Rectal smooth muscle tissue (tissue), 1 donor: ENCODE measurements around the gene CRYBG2.

Experiments used
- H3K27ac ChIP-seq: one replicate; pipeline ENCODE4 v1.7.0; 2013; ENCODE audit warnings: low read depth, low read length, inconsistent platforms
- H3K27me3 ChIP-seq: one replicate; pipeline ENCODE4 v1.7.0; 2013; ENCODE audit warnings: low read length; ENCODE audit not compliant: control insufficient read depth, insufficient read depth
- H3K36me3 ChIP-seq: one replicate; pipeline ENCODE4 v1.7.0; 2013; ENCODE audit warnings: low read length; ENCODE audit not compliant: control insufficient read depth, insufficient read depth
- H3K4me1 ChIP-seq: one replicate; pipeline ENCODE4 v1.7.0; 2013; ENCODE audit warnings: low read length; ENCODE audit not compliant: control insufficient read depth, insufficient read depth
- H3K4me3 ChIP-seq: one replicate; pipeline ENCODE4 v1.7.0; 2013; ENCODE audit warnings: low read length
- H3K9ac ChIP-seq: one replicate; pipeline ENCODE4 v1.7.0; 2013; ENCODE audit warnings: low read length

Gene CRYBG2

DNA sequence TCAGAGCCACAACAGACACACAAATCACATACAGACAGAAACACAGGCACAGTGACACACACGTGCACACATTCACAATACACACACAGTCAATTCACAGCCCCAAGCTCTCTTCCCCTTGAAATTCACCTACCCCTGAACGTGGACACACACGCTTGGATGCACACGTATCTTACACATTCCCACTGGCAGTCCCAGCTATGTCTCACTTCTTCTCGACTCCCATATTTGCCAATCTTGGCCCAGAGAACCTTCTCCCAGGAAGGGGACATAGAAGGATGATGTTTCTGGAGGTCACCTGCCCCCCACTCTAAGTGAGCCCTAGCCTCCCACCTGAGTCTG lies 1.6 kb downstream of the CRYBG2 start:
- no peaks in the 10 kb centered on the region for H3K4me1 ChIP-seq
- H3K27ac ChIP-seq = no peak overlapping the region
- no peaks in the 10 kb centered on the region for H3K36me3 ChIP-seq
- H3K9ac ChIP-seq = no peak overlapping the region
- H3K27me3 ChIP-seq = no peaks in the 10 kb centered on the region
- H3K4me3 ChIP-seq = no peak overlapping the region

DNA sequence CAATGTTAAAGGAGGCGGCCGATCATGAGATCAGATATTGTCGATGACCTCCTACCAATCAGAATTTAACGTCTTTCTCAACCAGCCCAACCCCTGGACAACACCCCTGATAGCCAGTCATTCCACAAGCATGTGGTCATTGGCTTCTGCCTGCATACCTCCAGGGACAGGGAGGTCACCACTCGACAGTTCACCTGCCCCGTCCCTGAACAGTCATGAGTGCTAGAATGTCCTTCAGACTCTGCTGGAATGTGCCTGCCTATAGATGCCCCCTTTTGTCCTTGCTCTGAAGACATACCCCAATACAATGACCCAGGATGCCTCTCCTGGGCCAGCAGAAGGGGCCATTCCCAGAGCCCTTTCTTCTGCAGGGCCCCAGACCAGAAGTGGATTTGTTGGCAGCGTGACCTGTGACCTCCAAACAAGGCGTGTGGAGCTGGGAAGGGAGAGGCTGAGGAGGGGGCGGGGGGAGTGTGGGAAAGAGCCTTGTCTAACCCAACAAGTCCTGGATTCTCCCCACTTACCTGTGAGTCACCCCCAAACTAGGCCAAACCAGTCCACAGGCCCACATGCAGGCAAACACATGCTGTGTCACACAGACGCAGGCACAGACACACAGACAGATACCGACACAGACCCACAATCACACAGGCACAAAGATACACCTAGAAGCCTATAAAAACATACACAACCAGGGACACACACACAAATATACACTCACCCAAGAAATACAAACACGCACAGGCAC lies 2.2 kb downstream of the CRYBG2 start:
- no peak overlapping the region for H3K9ac ChIP-seq
- no peaks in the 10 kb centered on the region for H3K27me3 ChIP-seq
- no peak overlapping the region for H3K27ac ChIP-seq
- no peak overlapping the region for H3K4me3 ChIP-seq
- no peaks in the 10 kb centered on the region for H3K36me3 ChIP-seq
- H3K4me1 ChIP-seq = no peaks in the 10 kb centered on the region

GRCh38 chr1:26350701-26351589 lies 3.0 kb downstream of the CRYBG2 start:
- Histone ChIP-seq H3K4me1 (no peaks in the 10 kb centered on the region), H3K27ac (no peak overlapping the region), H3K4me3 (no peak overlapping the region), H3K27me3 (no peaks in the 10 kb centered on the region), H3K36me3 (no peaks in the 10 kb centered on the region), H3K9ac (no peak overlapping the region)

- no peak overlapping the region for H3K4me3 ChIP-seq
Observed at GRCh38 chr1:26350343-26350700, 3.6 kb downstream of the CRYBG2 start.

DNA sequence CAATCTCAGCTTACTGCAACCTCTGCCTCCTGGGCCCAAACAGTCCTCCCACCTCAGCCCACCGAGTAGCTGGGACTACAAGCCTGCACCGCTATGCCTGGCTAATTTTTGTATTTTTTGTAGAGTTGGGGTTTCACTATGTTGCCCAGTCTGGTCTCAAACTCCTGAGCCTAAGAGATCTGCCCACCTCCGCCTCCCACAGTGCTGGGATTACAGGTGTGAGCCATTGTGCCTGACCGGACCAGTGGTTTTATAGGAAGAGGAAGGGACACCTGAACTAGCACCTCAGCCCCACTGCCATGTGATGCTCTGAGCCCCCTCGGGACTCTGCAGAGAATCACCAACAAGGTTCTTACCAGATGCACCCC lies 4.1 kb downstream of the CRYBG2 start:
- Histone ChIP-seq H3K4me3 (no peak overlapping the region), H3K27ac (no peak overlapping the region), H3K27me3 (no peaks in the 10 kb centered on the region), H3K4me1 (no peaks in the 10 kb centered on the region), H3K9ac (no peak overlapping the region), H3K36me3 (no peaks in the 10 kb centered on the region)

More at GRCh38 chr1:26350343-26350700, 3.6 kb downstream of the CRYBG2 start:
- Histone ChIP-seq H3K27ac (no peak overlapping the region), H3K4me1 (no peaks in the 10 kb centered on the region), H3K27me3 (no peaks in the 10 kb centered on the region), H3K9ac (no peak overlapping the region), H3K36me3 (no peaks in the 10 kb centered on the region)

GRCh38 chr1:26349188-26349876 lies 4.6 kb downstream of the CRYBG2 start:
- H3K36me3 ChIP-seq = no peaks in the 10 kb centered on the region

DNA sequence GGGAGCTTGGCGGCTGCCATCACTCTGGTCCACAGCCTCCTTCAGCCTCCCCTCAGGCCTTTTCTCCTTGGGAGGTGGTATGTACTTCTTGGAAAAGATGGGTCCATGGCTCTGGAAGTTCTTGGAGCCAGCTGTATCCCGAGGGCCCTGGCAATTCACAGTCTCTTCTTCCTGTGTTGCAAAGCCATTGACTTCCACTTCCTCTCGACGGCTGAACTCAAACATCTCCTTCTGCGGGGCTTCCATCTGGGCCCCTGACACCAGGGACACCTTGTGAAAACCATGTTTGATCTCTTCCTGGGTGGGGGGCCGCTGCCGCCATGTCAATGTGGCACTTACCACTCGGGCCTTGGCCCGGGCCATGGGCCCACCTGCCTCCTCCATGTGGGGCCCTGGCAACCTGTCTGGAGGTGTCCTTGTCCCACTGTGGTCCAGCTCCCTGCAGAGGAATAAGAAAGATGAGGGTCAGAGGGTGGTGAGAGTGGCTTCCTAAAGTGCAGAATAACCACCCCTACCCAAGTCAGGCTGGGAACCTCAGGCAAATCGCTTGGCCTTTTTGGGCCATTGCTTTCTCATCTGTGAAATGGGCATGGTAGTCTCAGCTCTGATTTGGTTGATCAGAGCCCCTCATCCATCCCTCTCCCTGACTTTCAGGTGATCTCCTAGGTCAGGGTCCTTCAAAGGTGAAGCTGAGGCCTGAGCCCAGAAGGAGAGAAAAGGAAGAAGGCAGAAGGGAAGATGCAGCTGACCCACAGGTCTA lies 7.5 kb downstream of the CRYBG2 start:
- H3K36me3 ChIP-seq = no peaks in the 10 kb centered on the region
- no peaks in the 10 kb centered on the region for H3K4me1 ChIP-seq
- no peak overlapping the region for H3K27ac ChIP-seq
- no peaks in the 10 kb centered on the region for H3K27me3 ChIP-seq
- H3K9ac ChIP-seq = no peak overlapping the region
- H3K4me3 ChIP-seq = no peak overlapping the region

More at GRCh38 chr1:26349188-26349876, 4.6 kb downstream of the CRYBG2 start:
- H3K9ac ChIP-seq = no peak overlapping the region
- H3K27me3 ChIP-seq = no peaks in the 10 kb centered on the region
- no peaks in the 10 kb centered on the region for H3K4me1 ChIP-seq
- H3K4me3 ChIP-seq = no peak overlapping the region
- H3K27ac ChIP-seq = no peak overlapping the region

DNA sequence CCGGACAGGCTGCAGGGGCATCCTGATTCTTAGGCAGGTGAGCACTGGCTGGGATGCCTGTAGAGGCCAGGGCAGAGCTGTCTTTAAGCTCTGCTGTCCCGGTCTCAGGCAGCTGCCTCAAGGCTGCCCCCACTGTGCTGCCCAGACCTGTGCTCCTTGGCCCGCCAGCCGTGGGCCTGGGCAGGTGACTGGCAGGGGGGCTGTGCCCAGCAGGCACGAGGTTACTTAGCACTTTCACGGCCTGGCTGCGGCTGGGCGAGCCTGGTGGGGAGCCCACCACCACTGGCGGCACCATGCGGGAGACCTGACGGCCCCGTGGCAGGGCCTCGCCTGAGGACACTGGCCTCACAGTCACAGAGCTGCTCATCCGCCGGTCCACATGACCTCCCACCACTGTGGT lies 8.2 kb downstream of the CRYBG2 start:
- Histone ChIP-seq H3K27me3 (no peaks in the 10 kb centered on the region), H3K9ac (no peak overlapping the region), H3K36me3 (no peaks in the 10 kb centered on the region), H3K27ac (no peak overlapping the region), H3K4me3 (no peak overlapping the region), H3K4me1 (no peaks in the 10 kb centered on the region)

- Histone ChIP-seq H3K27ac (no peak overlapping the region), H3K27me3 (no peaks in the 10 kb centered on the region), H3K4me3 (no peak overlapping the region), H3K4me1 (no peaks in the 10 kb centered on the region), H3K9ac (no peak overlapping the region), H3K36me3 (no peaks in the 10 kb centered on the region)
Observed at GRCh38 chr1:26344147-26344920, 9.6 kb downstream of the CRYBG2 start.

DNA sequence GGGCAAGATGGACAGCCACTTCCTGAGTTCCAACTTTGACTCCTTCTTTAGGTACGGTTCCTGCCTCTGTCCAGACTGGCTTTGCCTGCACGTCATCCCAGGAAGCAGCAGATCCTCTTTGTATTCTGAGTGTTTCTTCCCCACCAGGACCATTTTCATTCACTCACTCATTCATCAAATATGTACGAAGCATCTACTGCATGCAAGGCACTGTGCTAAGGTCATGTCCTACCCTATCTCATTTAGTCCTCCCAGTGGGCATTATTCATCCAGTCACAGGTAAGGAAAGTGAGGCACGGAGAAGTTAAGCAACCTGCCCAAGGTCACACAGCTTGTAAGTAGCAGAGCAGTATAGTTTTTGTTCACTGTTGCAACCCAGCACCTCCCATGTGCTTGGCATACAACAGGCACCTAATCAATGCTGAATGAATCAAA lies 13.9 kb downstream of the CRYBG2 start:
- Histone ChIP-seq H3K36me3 (no peaks in the 10 kb centered on the region), H3K27me3 (peaks cover 3% of the 10 kb centered on the region), H3K4me1 (no peaks in the 10 kb centered on the region), H3K9ac (no peak overlapping the region), H3K27ac (no peak overlapping the region), H3K4me3 (no peak overlapping the region)

DNA sequence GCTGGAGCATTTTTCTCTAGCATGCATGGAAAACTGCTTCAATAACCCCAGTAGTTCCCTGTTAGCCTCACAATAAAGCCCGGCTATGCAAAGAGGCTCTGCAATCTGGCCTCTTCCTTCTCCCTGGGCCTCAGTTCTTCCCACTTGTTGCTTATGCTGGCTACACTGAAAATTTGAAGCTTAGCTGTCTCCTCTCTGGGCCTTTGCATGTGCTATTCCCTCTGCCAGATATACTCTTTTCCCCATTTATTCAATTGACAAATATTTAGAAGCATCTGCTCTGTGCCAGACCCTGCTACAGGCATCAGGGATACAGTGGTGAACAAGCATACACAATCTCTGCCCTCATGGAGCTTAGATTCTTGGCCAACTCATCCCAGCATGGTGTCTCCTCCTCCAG lies 15.3 kb downstream of the CRYBG2 start:
- Histone ChIP-seq H3K36me3 (no peaks in the 10 kb centered on the region), H3K4me1 (no peaks in the 10 kb centered on the region), H3K27me3 (peaks cover 3% of the 10 kb centered on the region), H3K27ac (no peak overlapping the region), H3K4me3 (no peak overlapping the region), H3K9ac (no peak overlapping the region)
